Fibroblast of lung (primary cell): ENCODE results near the gene LRFN2. TPM values are rescaled to one million over a fixed set of nuclear protein-coding genes. Genes with fewer than 3 reads are reported as not detected.

Experiments
- DNase-seq, 2 donors: peaks; one replicate each; pipeline versions ENCODE4 v3.0.0 to v3.0.0-alpha.2; 2010; ENCODE audit warnings: low read depth in 2 of 2
- H2AFZ ChIP-seq: 2 replicates; pipeline ENCODE4 v1.5.1; 2012; ENCODE audit warnings: low read length, control low read depth, inconsistent platforms
- H3K27ac ChIP-seq: 2 replicates; pipeline ENCODE4 v1.5.1; 2011; ENCODE audit warnings: low read length, control low read depth; ENCODE audit not compliant: insufficient read depth
- H3K27me3 ChIP-seq: 2 replicates; pipeline ENCODE4 v1.5.1; 2011; ENCODE audit warnings: mild to moderate bottlenecking, low read length; ENCODE audit not compliant: control insufficient read depth, insufficient read depth
- H3K36me3 ChIP-seq: 2 replicates; pipeline ENCODE4 v1.5.1; 2011; ENCODE audit warnings: low read length; ENCODE audit not compliant: control insufficient read depth, insufficient read depth
- H3K4me1 ChIP-seq: 2 replicates; pipeline ENCODE4 v1.5.1; 2011; ENCODE audit warnings: low read length; ENCODE audit not compliant: control insufficient read depth, insufficient read depth; ENCODE audit errors: extremely low read depth
- H3K4me2 ChIP-seq: 2 replicates; pipeline ENCODE4 v1.5.1; 2011; ENCODE audit warnings: low read length, control low read depth; ENCODE audit not compliant: insufficient read depth; ENCODE audit errors: extremely low read depth
- H3K4me3 ChIP-seq, 4 experiments: fragments of 200-600 bp in 1 of 4; sonication (generic) in 1 of 4; replicated peaks in 1 of 4; 2 replicates each; pipeline ENCODE4 v1.5.1; 2011 to 2016; ENCODE audit warnings: low read length in 4 of 4, low read depth in 3 of 4, mild to moderate bottlenecking in 3 of 4, control low read depth in 2 of 4, inconsistent platforms in 1 of 4, mixed read lengths in 1 of 4; ENCODE audit not compliant: insufficient read depth in 1 of 4; ENCODE audit errors: control extremely low read depth in 1 of 4
- H3K79me2 ChIP-seq: 2 replicates; pipeline ENCODE4 v1.5.1; 2012; ENCODE audit warnings: mild to moderate bottlenecking, low read length, inconsistent platforms; ENCODE audit not compliant: control insufficient read depth, insufficient read depth
- H3K9ac ChIP-seq: 2 replicates; pipeline ENCODE4 v1.5.1; 2011; ENCODE audit warnings: mild to moderate bottlenecking, low read length, control low read depth; ENCODE audit not compliant: insufficient read depth
- H3K9me3 ChIP-seq: 2 replicates; pipeline ENCODE4 v1.5.1; 2012; ENCODE audit warnings: low read depth, low read length; ENCODE audit not compliant: control insufficient read depth, insufficient read depth
- H4K20me1 ChIP-seq: 2 replicates; pipeline ENCODE4 v1.5.1; 2011; ENCODE audit warnings: low read length; ENCODE audit not compliant: control insufficient read depth, insufficient read depth; ENCODE audit errors: extremely low read depth
- CTCF ChIP-seq, 2 donors: IDR thresholded peaks in 1 of 2; conservative IDR thresholded peaks in 1 of 2; 1 replicate in 1 of 2; 2 replicates in 1 of 2; pipeline ENCODE4 v1.5.1; 2011 to 2012; ENCODE audit warnings: low read length in 2 of 2, control low read depth in 1 of 2, inconsistent platforms in 1 of 2, low read depth in 1 of 2, mild to moderate bottlenecking in 1 of 2
- EZH2 ChIP-seq: IDR thresholded peaks from 2 replicates; pipeline ENCODE4 v1.5.1; 2012; ENCODE audit warnings: low read length, control low read depth, mild to moderate bottlenecking; ENCODE audit errors: missing control alignments
- polyA plus RNA-seq, 2 donors: library from polyadenylated mRNA; depleted of rRNA in 1 of 2; stranded (reverse) in 1 of 2; unstranded in 1 of 2; fragments of >200 nt; gene quantifications; 2 replicates each; pipeline ENCODE4 v1.2.1, GENCODE V29; 2011 to 2012; ENCODE audit warnings: missing spikeins in 1 of 2
- total RNA-seq: library from RNA; depleted of rRNA; stranded (reverse); fragments of >200 nt; gene quantifications from 2 replicates; pipeline ENCODE4 v1.2.1, GENCODE V29; 2014

The LRFN2 gene
- total and polyA plus RNA-seq, 2 donors (not counting 1 experiment from before 2014, with no cell fraction given): not detected

- Histone ChIP-seq H3K4me1 (no peaks in the 10 kb centered on the region), H3K9me3 (no peaks in the 10 kb centered on the region), H2AFZ (no peak overlapping the region), H3K36me3 (no peaks in the 10 kb centered on the region), H3K9ac (no peak overlapping the region), H3K27ac (no peak overlapping the region), H3K79me2 (no peaks in the 10 kb centered on the region), H3K4me3 (no peak overlapping the region), H4K20me1 (no peaks in the 10 kb centered on the region), H3K4me2 (no peak overlapping the region), H3K27me3 (no peaks in the 10 kb centered on the region)
- peak in 1 of 2 donors; percentile 51 for DNase-seq
- TF ChIP-seq EZH2: no peak
These were observed 230.8 kb downstream of the LRFN2 start for GRCh38 chr6:40356242-40356910.

- Histone ChIP-seq H3K4me3 (no peak overlapping the region), H3K4me2 (no peak overlapping the region), H3K4me1 (no peaks in the 10 kb centered on the region), H3K79me2 (no peaks in the 10 kb centered on the region), H3K9me3 (no peaks in the 10 kb centered on the region), H3K9ac (no peak overlapping the region), H3K27ac (no peak overlapping the region), H4K20me1 (no peaks in the 10 kb centered on the region), H3K27me3 (no peaks in the 10 kb centered on the region), H3K36me3 (no peaks in the 10 kb centered on the region), H2AFZ (no peak overlapping the region)
- no peak for DNase-seq
- TF ChIP-seq EZH2 (no peak), CTCF (conservative IDR thresholded peaks at IDR 0.05 in 1 of 2, IDR thresholded peaks at IDR 0.05 in 1 of 2; ENCODE audit: low read depth in 1 of 2, low read length in 2 of 2) (no peak)
These were observed 231.6 kb downstream of the LRFN2 start for GRCh38 chr6:40355532-40355931.

GRCh38 chr6:40355066-40355465 is 232.1 kb downstream of the LRFN2 start:
- TF ChIP-seq EZH2 (no peak), CTCF (conservative IDR thresholded peaks at IDR 0.05 in 1 of 2, IDR thresholded peaks at IDR 0.05 in 1 of 2; ENCODE audit: low read depth in 1 of 2, low read length in 2 of 2) (no peak)
- Histone ChIP-seq H3K4me2 (no peak overlapping the region), H3K9me3 (no peaks in the 10 kb centered on the region), H3K27ac (no peak overlapping the region), H3K27me3 (no peaks in the 10 kb centered on the region), H3K4me3 (no peak overlapping the region), H3K79me2 (no peaks in the 10 kb centered on the region), H3K9ac (no peak overlapping the region), H3K36me3 (no peaks in the 10 kb centered on the region), H4K20me1 (no peaks in the 10 kb centered on the region), H3K4me1 (no peaks in the 10 kb centered on the region), H2AFZ (no peak overlapping the region)
- no peak for DNase-seq
